ENCODE data around the gene GPS1.

Gene GPS1

GRCh38 chr17:82058230-82058854 is 6.6 kb downstream of the GPS1 start:
- no peaks in the 10 kb centered on the region for H3K79me2 ChIP-seq (ENCODE audit: insufficient read depth, low read length)
- no peaks in the 10 kb centered on the region for H3F3A ChIP-seq (ENCODE audit: insufficient read depth)
- no peaks in the 10 kb centered on the region for H4K20me1 ChIP-seq (ENCODE audit: low read depth, low read length)
- no peaks in the 10 kb centered on the region for H3K36me3 ChIP-seq (ENCODE audit: low read length)
- no peaks in the 10 kb centered on the region for H3K9me2 ChIP-seq (replicated peaks; ENCODE audit: insufficient read depth, low read length)
- TF ChIP-seq CTCF (IDR thresholded peaks at IDR 0.05; ENCODE audit: insufficient read depth, low read length, poor library complexity, severe bottlenecking): no peak
- H3K27me3 ChIP-seq (ENCODE audit: low read length): no peaks in the 10 kb centered on the region
- no peak overlapping the region for H3K9ac ChIP-seq (ENCODE audit: low read length)
- no peaks in the 10 kb centered on the region for H3K9me3 ChIP-seq (ENCODE audit: insufficient read depth, low read length)
- H3K4me3 ChIP-seq (ENCODE audit: insufficient read depth, low read length, poor library complexity, severe bottlenecking): no peak overlapping the region
- H3K27ac ChIP-seq (ENCODE audit: low read depth, low read length): no peak overlapping the region
- no peak overlapping the region for H3K4me2 ChIP-seq (ENCODE audit: low read depth, low read length, poor library complexity, severe bottlenecking)
- no peak overlapping the region for H2AFZ ChIP-seq (ENCODE audit: low read depth, low read length, severe bottlenecking)

GRCh38 chr17:82058855-82059249 is 7.2 kb downstream of the GPS1 start:
- H3K4me2 ChIP-seq (ENCODE audit: low read depth, low read length, poor library complexity, severe bottlenecking): no peak overlapping the region
- TF ChIP-seq EZH2phosphoT487 (conservative IDR thresholded peaks at IDR 0.05; ENCODE audit: low read length) (no peak), CTCF (IDR thresholded peaks at IDR 0.05; ENCODE audit: insufficient read depth, low read length, poor library complexity, severe bottlenecking) (no peak)
- H3K27ac ChIP-seq (ENCODE audit: low read depth, low read length): no peak overlapping the region
- no peaks in the 10 kb centered on the region for H3K9me3 ChIP-seq (ENCODE audit: insufficient read depth, low read length)
- H3K4me3 ChIP-seq (ENCODE audit: insufficient read depth, low read length, poor library complexity, severe bottlenecking): no peak overlapping the region
- no peaks in the 10 kb centered on the region for H3K27me3 ChIP-seq (ENCODE audit: low read length)
- no peaks in the 10 kb centered on the region for H3K79me2 ChIP-seq (ENCODE audit: insufficient read depth, low read length)
- H4K20me1 ChIP-seq (ENCODE audit: low read depth, low read length): no peaks in the 10 kb centered on the region
- H3K36me3 ChIP-seq (ENCODE audit: low read length): no peaks in the 10 kb centered on the region
- H3F3A ChIP-seq (ENCODE audit: insufficient read depth): no peaks in the 10 kb centered on the region
- H3K9ac ChIP-seq (ENCODE audit: low read length): no peak overlapping the region
- no peaks in the 10 kb centered on the region for H3K9me2 ChIP-seq (replicated peaks; ENCODE audit: insufficient read depth, low read length)
- no peak overlapping the region for H2AFZ ChIP-seq (ENCODE audit: low read depth, low read length, severe bottlenecking)

GRCh38 chr17:82059272-82060000 is 7.7 kb downstream of the GPS1 start:
- no peak overlapping the region for H2AFZ ChIP-seq (ENCODE audit: low read depth, low read length, severe bottlenecking)
- H3K9me2 ChIP-seq (replicated peaks; ENCODE audit: insufficient read depth, low read length): no peaks in the 10 kb centered on the region
- no peaks in the 10 kb centered on the region for H3K27me3 ChIP-seq (ENCODE audit: low read length)
- H3F3A ChIP-seq (ENCODE audit: insufficient read depth): no peaks in the 10 kb centered on the region
- H4K20me1 ChIP-seq (ENCODE audit: low read depth, low read length): no peaks in the 10 kb centered on the region
- H3K36me3 ChIP-seq (ENCODE audit: low read length): no peaks in the 10 kb centered on the region
- no peak for TF ChIP-seq EZH2phosphoT487 (conservative IDR thresholded peaks at IDR 0.05; ENCODE audit: low read length)
- no peak for TF ChIP-seq CTCF (IDR thresholded peaks at IDR 0.05; ENCODE audit: insufficient read depth, low read length, poor library complexity, severe bottlenecking)
- no peaks in the 10 kb centered on the region for H3K79me2 ChIP-seq (ENCODE audit: insufficient read depth, low read length)
- no peak overlapping the region for H3K9ac ChIP-seq (ENCODE audit: low read length)
- H3K4me3 ChIP-seq (ENCODE audit: insufficient read depth, low read length, poor library complexity, severe bottlenecking): no peak overlapping the region
- no peak overlapping the region for H3K27ac ChIP-seq (ENCODE audit: low read depth, low read length)
- no peaks in the 10 kb centered on the region for H3K9me3 ChIP-seq (ENCODE audit: insufficient read depth, low read length)
- no peak overlapping the region for H3K4me2 ChIP-seq (ENCODE audit: low read depth, low read length, poor library complexity, severe bottlenecking)
